HCT116 (cell line): ENCODE measurements around the gene ADGRD1.

Experiments
- POLR2A ChIP-seq: IDR thresholded peaks from 2 replicates; pipeline ENCODE4 v1.7.0; 2011; ENCODE audit warnings: borderline replicate concordance; ENCODE audit not compliant: insufficient read depth, insufficient read length; ENCODE audit errors: extremely low read depth
- REST ChIP-seq: IDR thresholded peaks from 2 replicates; pipeline ENCODE4 v1.6.1; 2012; ENCODE audit warnings: low read depth

GRCh38 chr12:131137836-131138637 lies 184.3 kb downstream of the ADGRD1 start:
- TF ChIP-seq REST (no peak), POLR2A (no peak)
